HFFc6 (cell line): ENCODE measurements around the gene TANGO2. TPM values are rescaled to one million over a fixed set of nuclear protein-coding genes. Genes with fewer than 3 reads are reported as not detected.

Experiments
- DNase-seq: peaks from one replicate; pipeline ENCODE4 v3.0.0-alpha.2; 2018
- H3K27ac Mint-ChIP-seq: 2 replicates; pipeline ENCODE4 v1.8.0; 2020; ENCODE audit warnings: mild to moderate bottlenecking, mixed read lengths
- H3K27me3 Mint-ChIP-seq: 2 replicates; pipeline ENCODE4 v1.8.0; 2021; ENCODE audit warnings: mild to moderate bottlenecking, moderate library complexity, mixed read lengths; ENCODE audit not compliant: insufficient read depth
- H3K36me3 Mint-ChIP-seq: 2 replicates; pipeline ENCODE4 v1.8.0; 2021; ENCODE audit warnings: low read depth, mixed read lengths
- H3K4me1 Mint-ChIP-seq: 2 replicates; pipeline ENCODE4 v1.8.0; 2020; ENCODE audit warnings: low read depth, mixed read lengths
- H3K4me3 Mint-ChIP-seq: 2 replicates; pipeline ENCODE4 v1.8.0; 2020; ENCODE audit warnings: mild to moderate bottlenecking, moderate library complexity, mixed read lengths
- H3K9me3 Mint-ChIP-seq: 2 replicates; pipeline ENCODE4 v1.8.0; 2020; ENCODE audit warnings: mild to moderate bottlenecking, mixed read lengths
- CTCF ChIP-seq: fragments of 200-600 bp; sonication (generic); IDR thresholded peaks from 2 replicates; pipeline ENCODE4 v1.5.0; 2021; ENCODE audit warnings: antibody characterized with exemption, mild to moderate bottlenecking
- total RNA-seq, 6 experiments: library from RNA; stranded (reverse); fragmentation: NEBNext Ultra II Directional; extraction: Animal tissue kit (Norgen Biotek cat#: 25700); gene quantifications; 2 replicates in 1 of 6; 3 replicates in 5 of 6; pipeline ENCODE4 v1.2.3, GENCODE V29; 2021

TANGO2 gene
- total RNA-seq, 6 experiments from 2014 or later = 28.5 to 38.0 (median 34.9) TPM

GRCh38 chr22:20004464-20004863, 16.4 kb upstream of the TANGO2 start:
- no peak for DNase-seq
- Mint-ChIP-seq H3K36me3 (peaks cover 18% of the 10 kb centered on the region), H3K27me3 (peaks cover 21% of the 10 kb centered on the region), H3K4me1 (no peaks in the 10 kb centered on the region), H3K27ac (no peak overlapping the region), H3K4me3 (no peak overlapping the region), H3K9me3 (peaks cover 24% of the 10 kb centered on the region)
- no peak for TF ChIP-seq CTCF

- peaks cover 11% of the 10 kb centered on the region for H3K36me3 Mint-ChIP-seq
- no peak for DNase-seq
- peaks cover 9% of the 10 kb centered on the region for H3K27me3 Mint-ChIP-seq
- peaks cover 16% of the 10 kb centered on the region for H3K9me3 Mint-ChIP-seq
- no peak for TF ChIP-seq CTCF
- no peaks in the 10 kb centered on the region for H3K4me1 Mint-ChIP-seq
- no peak overlapping the region for H3K4me3 Mint-ChIP-seq
- H3K27ac Mint-ChIP-seq = no peak overlapping the region
These were observed 12.5 kb upstream of the TANGO2 start for GRCh38 chr22:20008221-20008995.

GRCh38 chr22:20009018-20009491, 11.9 kb upstream of the TANGO2 start:
- H3K9me3 Mint-ChIP-seq = peaks cover 10% of the 10 kb centered on the region
- no peak overlapping the region for H3K4me3 Mint-ChIP-seq
- H3K27me3 Mint-ChIP-seq = peaks cover 9% of the 10 kb centered on the region
- H3K36me3 Mint-ChIP-seq = peaks cover 6% of the 10 kb centered on the region
- DNase-seq = no peak
- TF ChIP-seq CTCF = no peak
- H3K27ac Mint-ChIP-seq = no peak overlapping the region
- H3K4me1 Mint-ChIP-seq = no peaks in the 10 kb centered on the region

- H3K9me3 Mint-ChIP-seq = peaks cover 3% of the 10 kb centered on the region
- H3K4me3 Mint-ChIP-seq = no peak overlapping the region
- no peak for TF ChIP-seq CTCF
- H3K36me3 Mint-ChIP-seq = no peaks in the 10 kb centered on the region; the same call in 1 of the 2 replicates
- H3K4me1 Mint-ChIP-seq = no peaks in the 10 kb centered on the region
- H3K27ac Mint-ChIP-seq = no peak overlapping the region
- no peak for DNase-seq
- peaks cover 6% of the 10 kb centered on the region for H3K27me3 Mint-ChIP-seq
These were observed 11.2 kb upstream of the TANGO2 start for GRCh38 chr22:20009582-20010306.

- no peaks in the 10 kb centered on the region for H3K9me3 Mint-ChIP-seq
- no peaks in the 10 kb centered on the region for H3K36me3 Mint-ChIP-seq
- H3K4me1 Mint-ChIP-seq = no peaks in the 10 kb centered on the region
- H3K27me3 Mint-ChIP-seq = peaks cover 6% of the 10 kb centered on the region; the same call in 1 of the 2 replicates
- no peak for TF ChIP-seq CTCF
- no peak for DNase-seq
- H3K4me3 Mint-ChIP-seq = no peak overlapping the region
- no peak overlapping the region for H3K27ac Mint-ChIP-seq
These were observed 10.4 kb upstream of the TANGO2 start for GRCh38 chr22:20010307-20011122.
